ENCODE results near the gene FOXO6. TPM values are rescaled to one million over a fixed set of nuclear protein-coding genes. Genes with fewer than 3 reads are reported as not detected.

FOXO6 gene
- total and polyA plus RNA-seq, 10 of the 15 experiments (the other 5 are each of a cell fraction or from before 2014, with no cell fraction given) = 0.37 TPM; not detected in 9

- TF ChIP-seq MLLT1 (IDR thresholded peaks at IDR 0.05) = peak; percentile 96
- TF ChIP-seq ZNF274 (IDR thresholded peaks at IDR 0.05; ENCODE audit: insufficient read depth, insufficient read length) = no peak
- peak; percentile 37; the same call in 1 of the 3 replicates for TF ChIP-seq POU2F2 (IDR thresholded peaks at IDR 0.05; ENCODE audit: borderline replicate concordance, low read depth, low read length)
- peak; percentile 63; the same call in 1 of the 2 replicates for TF ChIP-seq CHD2 (IDR thresholded peaks at IDR 0.05; ENCODE audit: borderline replicate concordance, low read depth, low read length)
- TF ChIP-seq BMI1 (IDR thresholded peaks at IDR 0.05; ENCODE audit: borderline replicate concordance) = 0 out of 2 replicates have a peak, but pooled peaks have one; percentile 27
- no peak for TF ChIP-seq NFXL1 (IDR thresholded peaks at IDR 0.05; ENCODE audit: borderline replicate concordance)
- TF ChIP-seq DPF2 (IDR thresholded peaks at IDR 0.05) = peak; percentile 90
- TF ChIP-seq ZNF687 (IDR thresholded peaks at IDR 0.05) = peak; percentile 99
These were observed 7.5 kb upstream of the FOXO6 start (continued) for GRCh38 chr1:41353744-41354143.
